Measurements from ENCODE around the gene TMEM235.

GRCh38 chr17:78250891-78251772 is 19.7 kb downstream of the TMEM235 start:
- TF ChIP-seq CTCF (IDR thresholded peaks at IDR 0.05; ENCODE audit: low read depth, low read length, missing input control) (peak; percentile 98), REST (IDR thresholded peaks at IDR 0.05) (no peak), GABPA (IDR thresholded peaks at IDR 0.05 in 1 of 2, conservative IDR thresholded peaks at IDR 0.05 in 1 of 2) (no peak), SP1 (IDR thresholded peaks at IDR 0.05) (peak; percentile 14), RAD21 (IDR thresholded peaks at IDR 0.05) (peak; percentile 99)

Data from liver (tissue), 3 donors.